Neural progenitor cell (in vitro differentiated cells): ENCODE data around the gene ADGRV1.

Experiments
- CTCF ChIP-seq: fragments of 200-600 bp; sonication (generic); IDR thresholded peaks from 2 replicates; pipeline ENCODE4 v1.5.1; 2017; ENCODE audit warnings: antibody characterized with exemption, mild to moderate bottlenecking
- EZH2phosphoT487 ChIP-seq: fragments of 200-600 bp; sonication (generic); IDR thresholded peaks from 2 replicates; pipeline ENCODE4 v1.6.1; 2017; ENCODE audit warnings: antibody characterized with exemption

DNA sequence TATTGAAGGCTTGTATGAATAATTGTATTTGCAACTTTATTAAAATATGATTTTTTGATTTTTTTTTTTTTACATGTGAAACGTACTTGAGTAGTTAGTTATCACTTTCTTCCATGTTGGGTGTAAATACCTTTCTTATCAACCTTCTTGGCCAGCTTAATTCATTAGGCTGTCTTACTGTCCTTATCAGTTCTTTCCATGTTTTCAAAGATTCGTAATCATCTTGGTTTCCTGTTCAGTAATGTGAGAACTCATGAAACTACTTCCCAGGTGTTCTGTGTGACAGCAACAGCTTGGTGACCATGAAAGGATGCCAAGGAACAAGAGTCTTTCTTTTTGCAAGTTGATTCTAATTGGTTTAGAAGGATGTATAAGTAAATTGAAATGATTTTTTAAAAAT, 100.0 kb downstream of the ADGRV1 start:
- TF ChIP-seq EZH2phosphoT487 (no peak), CTCF (no peak)
